GM19463 (cell line): ENCODE data around the gene C7orf57.
A peak's percentile ranks its signal among the peaks of the same experiment; 100 is the strongest.

Experiments used
- ATAC-seq: cut with Tn5 transposase; IDR thresholded peaks from one replicate; pipeline ENCODE4 v1.9.1; 2021; ENCODE audit warnings: mild to moderate bottlenecking, moderate library complexity; ENCODE audit not compliant: unreplicated experiment

C7orf57 gene

GRCh38 chr7:48083114-48083830 lies 47.9 kb downstream of the C7orf57 start:
- ATAC-seq = no peak

DNA sequence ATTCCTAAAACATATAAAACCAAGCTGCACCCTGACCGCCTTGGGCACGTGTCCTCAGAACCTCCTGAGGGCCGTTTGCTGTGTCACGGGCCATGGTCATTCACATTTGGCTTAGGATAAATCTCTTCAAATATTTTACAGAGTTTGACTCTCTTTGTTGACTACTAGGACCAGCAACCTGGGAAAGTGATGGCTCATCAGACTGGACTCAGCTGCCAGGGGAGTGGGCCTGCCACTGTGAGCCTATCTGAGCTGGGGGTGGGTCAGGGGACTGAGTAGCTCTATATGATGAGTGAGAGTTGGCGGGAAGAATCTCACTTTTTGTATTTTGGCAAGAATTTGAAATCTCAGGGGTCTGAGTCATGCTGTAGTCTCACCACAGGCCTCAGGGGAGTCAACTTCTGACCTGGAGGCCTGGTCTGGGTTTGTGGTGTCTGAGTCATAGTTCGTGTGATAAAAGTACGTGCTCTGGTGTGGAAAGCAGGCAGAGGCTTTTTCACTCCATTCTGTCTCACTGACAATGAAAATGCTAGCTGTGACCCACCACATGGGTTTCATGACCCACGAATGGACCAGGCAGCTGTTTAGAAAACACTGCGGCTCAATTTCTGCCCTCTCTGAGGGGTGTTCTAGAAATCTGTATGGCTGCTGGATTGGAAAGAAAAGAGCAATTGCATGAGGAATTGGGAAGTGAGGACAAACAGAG lies 49.5 kb downstream of the C7orf57 start:
- ATAC-seq = peak; percentile 46

DNA sequence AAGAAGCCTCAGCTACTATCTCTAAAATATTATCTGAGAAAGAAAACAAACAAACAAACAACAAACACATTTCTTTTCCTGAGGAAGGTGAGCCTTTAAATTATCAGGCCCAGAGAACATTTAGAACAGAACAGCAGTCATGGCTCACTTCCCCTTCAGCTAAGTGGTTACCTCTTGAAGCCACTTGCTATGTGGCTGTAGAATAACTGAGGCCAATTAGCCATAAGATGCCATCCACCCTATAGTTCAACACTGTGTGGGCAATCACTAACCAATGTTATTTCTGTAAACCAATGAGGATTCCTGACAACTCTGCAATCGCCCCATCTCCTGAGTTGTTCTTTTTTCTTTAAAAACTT lies 50.1 kb downstream of the C7orf57 start:
- no peak for ATAC-seq

DNA sequence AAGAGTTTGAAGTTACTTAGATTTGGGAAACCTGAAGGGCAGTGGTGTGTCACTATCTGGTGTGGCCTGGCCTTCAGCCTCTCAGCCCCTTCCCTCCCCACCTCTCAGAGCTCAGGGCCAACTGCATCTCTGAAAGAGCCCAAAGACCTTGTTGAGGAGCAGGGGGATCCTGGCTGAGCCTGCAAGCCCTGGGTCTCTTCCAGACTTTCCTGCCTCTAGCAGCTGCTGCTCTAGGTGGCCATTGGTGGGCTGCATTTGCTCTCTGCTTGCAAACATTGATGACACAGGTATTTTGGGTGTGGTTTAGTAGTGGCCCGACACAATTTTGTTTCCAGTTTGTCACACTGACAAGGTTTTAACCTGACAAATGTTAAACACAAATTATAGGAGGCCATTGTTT lies 50.6 kb downstream of the C7orf57 start:
- ATAC-seq = no peak

- peak; percentile 9 for ATAC-seq
Measured at GRCh38 chr7:48087349-48087748, 52.0 kb downstream of the C7orf57 start.

DNA sequence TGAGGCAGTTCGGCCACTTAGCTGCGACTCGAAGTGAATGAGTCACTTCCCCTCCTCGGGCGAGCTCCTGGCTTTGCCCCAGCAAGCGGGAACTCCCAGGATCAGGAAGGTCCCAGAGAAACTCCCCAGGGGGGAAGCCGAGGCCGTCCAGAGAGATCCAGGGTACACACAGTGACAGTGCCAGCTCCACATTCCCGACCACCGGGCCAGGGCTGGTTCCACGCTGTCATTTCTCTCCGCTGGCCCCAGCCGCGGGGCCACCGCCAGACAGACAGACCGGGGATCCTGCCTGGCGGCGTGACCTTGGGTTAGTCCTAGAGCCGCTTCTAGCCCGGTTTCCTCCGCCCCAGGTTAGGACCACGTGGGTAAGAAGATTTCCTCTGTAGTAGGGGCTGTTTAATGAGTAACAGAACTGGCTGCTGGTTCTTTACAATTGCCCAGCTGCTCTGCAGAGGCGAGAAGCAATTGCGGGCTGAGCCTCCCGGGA lies 53.3 kb downstream of the C7orf57 start:
- ATAC-seq = peak; percentile 52

DNA sequence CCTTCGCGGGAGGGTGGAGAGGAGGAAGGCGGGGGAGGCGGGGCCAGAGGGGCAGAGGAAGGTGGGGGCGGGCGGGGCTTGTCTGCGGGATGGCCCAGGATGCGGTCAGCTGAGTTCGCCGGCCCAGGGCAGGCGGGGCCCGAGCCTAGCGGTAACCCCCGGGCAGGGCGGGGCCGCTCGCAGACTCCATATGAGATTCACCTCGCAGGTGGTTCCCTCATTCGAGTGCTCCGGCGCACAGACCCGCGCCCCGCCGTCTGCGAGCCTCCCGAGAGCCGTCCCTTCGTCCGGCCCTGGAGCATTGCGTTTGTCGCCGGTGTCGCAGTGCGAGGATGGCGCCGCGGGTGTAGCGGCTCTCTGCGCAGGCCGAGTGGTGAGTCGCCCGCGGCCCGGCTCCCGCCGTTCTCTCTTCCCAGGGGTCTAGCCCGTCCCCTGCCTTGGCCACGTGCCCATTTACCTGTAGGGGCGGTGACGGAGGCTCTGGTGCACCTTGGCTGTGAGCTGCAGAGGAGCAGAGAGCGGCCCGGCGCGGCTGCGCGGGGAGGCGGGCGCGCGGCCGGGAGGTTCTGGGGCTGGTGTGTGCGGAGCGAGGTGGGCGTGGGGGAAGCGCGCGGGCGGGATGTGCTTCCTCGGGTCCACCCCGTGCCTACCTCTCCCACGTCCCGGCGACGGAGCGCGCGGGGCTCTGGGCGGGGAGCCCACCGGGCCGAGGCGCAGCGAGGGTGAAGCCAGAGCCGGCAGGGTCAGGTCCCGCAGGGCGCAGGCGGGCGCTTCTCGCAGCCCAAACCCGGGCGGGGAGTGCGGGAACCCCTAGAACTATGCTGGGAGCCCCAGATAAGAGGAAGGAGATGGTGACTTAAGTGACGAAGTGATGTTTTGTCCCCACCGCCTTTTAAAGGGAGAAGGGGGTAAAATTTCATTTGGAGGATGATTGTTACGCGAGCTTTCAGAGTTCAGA lies 54.0 kb downstream of the C7orf57 start, which contains the start of gene UPP1:
Gene UPP1 (plus strand): TSS at position 220 of the 958 bp plus-strand sequence. CDS start 5,519 bp downstream, outside the sequence.
- ATAC-seq = peak; percentile 48

- ATAC-seq = no peak
Measured at GRCh38 chr7:48090095-48090805, 54.9 kb downstream of the C7orf57 start.

DNA sequence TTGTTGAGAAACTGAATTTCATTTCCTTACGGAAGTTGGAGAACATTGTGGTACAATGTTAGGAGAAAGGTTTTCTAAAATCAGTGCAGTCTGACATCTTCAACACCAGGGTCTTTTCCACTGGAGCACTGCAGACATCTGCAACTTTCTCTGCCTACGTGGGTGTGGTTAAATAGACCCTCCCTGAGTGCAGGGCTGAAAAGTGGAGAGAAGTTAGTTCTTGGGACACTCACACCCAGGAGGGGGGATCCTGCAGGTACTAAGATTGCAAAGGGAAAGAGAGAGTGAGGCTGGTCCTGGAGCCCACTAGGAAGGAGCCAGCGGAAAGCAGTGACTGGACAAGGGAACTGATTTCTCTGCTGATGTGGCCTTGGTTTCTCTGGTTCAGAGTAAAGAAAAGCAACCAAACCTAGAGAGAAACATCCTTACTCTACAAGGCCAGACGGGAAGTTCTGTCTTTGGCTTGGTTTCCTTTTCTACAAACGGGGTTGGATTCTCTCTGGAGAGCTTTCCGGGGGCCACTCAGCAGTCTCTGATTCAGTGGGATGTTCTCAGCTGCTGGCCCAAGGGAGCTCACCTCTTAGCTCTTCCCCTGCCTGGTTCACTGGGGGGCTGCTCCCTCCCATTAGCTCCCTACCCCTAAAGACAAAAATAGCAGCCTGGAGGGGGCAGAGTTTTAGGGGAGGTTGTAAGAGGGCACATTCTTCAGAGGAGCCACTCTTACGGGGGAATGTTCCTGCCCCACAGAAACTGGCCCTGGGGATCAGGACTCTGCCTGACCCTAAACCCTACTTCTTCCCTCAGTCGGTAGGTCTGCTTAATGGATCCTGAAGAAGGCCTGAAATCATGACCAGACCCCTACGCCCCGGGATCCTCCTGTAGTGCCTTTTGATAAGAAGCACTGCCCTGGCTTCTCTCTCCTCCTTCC lies 56.4 kb downstream of the C7orf57 start:
- ATAC-seq = no peak

GRCh38 chr7:48094861-48095293 lies 59.5 kb downstream of the C7orf57 start:
- no peak for ATAC-seq

- no peak for ATAC-seq
Measured at GRCh38 chr7:48096273-48096672, 60.9 kb downstream of the C7orf57 start.

DNA sequence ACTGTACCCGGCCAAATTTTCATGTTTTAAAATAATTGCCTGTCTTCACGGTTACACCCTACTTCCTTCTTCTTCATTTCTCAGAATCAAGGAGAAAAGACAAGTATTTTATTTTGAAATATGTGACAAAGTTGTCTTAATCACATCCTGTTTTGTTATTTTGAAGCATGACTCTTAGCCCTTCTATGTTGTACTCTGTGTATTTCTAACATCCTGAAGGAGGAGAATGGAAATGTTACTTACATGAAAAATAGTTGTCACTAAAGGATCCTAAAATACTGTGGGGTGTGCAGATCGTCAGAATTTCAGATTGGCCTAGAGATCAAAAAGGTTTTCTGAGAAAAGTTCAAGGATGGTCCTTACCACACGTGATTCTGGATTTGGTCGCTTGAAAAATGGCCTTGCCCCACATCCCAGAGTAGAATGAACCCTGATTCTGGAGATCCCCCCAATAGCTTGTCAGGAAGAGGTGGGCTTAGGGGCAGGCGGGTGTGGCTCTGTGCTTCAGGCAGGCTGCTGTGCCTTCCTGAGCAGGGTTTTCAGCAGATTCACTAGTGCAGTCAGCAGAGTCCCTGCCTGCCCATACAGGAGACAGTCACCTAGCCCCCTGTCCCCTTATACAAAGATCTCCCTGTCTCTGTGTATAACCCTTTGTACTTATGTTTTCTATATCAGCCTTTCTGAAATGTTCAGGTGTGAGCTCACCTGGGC lies 62.3 kb downstream of the C7orf57 start:
- ATAC-seq = no peak

DNA sequence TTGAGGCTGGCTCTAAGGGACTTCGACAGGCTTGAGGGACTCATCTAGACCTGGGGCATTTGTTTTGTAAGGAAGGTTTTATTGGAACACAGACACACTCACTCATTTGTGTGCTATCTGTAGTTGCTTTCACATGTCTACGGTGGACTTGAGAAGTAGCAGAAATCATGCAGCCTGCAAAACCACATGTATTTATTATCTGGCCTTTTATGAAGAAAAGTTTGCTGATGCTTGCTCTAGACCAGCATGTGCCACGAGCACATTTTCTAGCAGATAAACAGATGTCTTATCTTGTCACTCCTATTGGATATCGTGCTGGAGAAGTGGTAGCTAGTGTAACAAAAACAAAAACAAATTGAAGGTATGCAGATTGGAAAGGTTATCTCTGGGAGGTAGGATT lies 63.5 kb downstream of the C7orf57 start:
- no peak for ATAC-seq

DNA sequence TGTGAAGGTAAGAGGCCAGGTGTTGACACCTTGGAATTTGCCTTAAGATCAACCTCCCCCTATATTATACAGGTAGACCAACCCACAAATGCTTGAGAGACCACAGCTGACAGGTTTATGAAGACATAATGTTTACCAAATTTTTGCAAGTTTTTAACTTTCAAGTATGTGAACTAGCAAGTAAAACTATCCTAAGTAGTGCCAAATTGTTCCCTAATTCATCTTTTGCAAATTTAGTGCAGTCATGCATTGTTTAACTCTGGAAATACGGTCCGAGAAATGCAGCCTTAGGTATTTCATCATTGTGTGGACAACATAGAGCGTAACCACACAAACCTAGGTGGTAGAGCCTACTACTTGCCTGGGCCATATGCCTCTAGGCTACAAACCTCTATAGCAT lies 64.4 kb downstream of the C7orf57 start:
- ATAC-seq = no peak

DNA sequence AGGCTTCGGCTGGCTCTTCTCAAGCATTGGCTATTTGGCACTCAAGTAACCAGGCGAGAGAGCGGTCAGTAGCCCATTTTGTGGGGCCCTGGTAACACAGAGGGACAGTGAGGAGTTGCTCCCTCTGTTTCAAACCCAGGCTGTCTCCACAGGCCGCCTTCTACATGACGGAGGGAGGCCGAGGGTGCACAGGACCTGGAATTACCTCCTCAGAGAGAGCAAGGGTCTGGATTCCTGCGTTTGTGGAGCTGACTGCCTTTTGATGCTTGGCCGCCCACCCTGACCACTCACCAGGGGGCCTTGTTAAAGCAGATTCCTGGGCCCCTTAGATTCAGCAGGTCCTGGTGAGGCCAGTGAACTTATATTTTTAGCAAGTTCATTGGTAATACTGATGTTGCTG lies 66.0 kb downstream of the C7orf57 start:
- no peak for ATAC-seq

GRCh38 chr7:48101968-48102367 lies 66.6 kb downstream of the C7orf57 start:
- no peak for ATAC-seq

DNA sequence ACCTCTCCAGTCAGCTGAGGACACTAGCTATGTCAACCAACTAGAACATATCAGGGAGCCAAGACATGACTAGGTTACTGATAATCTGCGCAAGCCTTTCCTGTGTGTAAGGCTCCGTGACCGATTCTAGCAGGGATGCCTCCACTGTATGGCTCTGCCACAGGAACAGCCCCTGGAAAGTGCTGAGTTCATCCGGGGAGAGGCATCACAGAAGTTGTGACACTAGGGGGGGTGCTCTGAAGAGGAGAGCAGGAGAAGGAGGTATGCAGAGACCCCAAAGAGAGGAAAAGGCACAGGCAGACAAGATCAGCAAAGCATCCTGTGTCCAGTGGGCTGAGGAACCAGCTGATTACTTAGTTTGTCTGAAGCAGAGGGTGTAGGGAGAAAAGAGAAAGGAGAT lies 67.2 kb downstream of the C7orf57 start:
- no peak for ATAC-seq

DNA sequence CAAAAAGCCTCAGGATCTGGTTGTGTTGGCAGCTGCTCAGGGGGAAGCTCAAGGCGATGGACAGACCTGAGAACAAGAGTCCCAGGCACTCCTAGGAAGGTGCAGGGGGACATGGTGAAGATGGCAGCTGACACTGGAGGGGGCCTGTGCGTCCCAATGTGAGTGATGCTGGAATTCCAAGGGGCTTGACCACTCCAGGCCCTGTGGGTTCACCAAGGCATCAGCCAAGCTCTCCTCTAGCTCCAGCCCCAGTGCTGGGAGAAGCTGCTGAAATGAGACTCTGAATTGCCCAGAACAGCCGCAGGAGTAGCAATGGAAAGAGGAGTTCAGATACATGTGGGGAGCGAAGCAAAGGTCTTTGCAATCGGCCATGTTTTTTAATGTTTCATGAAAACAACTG lies 69.7 kb downstream of the C7orf57 start:
- no peak for ATAC-seq
